Measurements from ENCODE around the gene SAFB.

DNA sequence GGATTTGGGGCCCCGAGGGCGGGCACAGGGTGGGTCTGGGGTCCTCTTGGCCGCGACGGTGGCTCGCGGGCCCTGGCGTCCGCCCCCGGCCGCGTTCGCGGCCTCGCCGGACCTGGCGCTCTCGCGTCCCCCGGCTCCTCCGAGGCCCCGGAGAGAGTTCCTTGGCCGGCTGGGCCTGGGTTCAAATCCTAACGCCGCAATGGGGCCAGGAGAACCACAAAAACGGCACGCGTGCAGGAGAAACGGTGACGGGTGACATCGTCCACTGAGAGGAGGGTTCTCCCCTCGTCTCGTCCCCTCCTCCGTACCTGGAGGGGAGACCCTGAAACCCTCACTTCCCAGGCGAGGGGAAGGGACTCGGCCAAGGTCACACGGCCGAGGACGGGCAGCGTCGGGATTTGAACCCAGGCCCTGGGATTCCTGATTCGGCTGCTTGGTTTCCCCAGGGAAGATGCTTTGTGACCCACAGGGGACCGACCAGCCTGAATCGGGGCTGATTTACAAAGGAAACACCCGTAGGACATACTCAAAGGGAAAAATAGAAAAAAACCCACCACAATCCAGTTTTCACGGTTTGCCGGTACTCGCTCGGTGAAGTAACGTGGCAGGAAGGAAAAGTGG is 624 bp downstream of the SAFB start:
- TF ChIP-seq, protein P1, sequence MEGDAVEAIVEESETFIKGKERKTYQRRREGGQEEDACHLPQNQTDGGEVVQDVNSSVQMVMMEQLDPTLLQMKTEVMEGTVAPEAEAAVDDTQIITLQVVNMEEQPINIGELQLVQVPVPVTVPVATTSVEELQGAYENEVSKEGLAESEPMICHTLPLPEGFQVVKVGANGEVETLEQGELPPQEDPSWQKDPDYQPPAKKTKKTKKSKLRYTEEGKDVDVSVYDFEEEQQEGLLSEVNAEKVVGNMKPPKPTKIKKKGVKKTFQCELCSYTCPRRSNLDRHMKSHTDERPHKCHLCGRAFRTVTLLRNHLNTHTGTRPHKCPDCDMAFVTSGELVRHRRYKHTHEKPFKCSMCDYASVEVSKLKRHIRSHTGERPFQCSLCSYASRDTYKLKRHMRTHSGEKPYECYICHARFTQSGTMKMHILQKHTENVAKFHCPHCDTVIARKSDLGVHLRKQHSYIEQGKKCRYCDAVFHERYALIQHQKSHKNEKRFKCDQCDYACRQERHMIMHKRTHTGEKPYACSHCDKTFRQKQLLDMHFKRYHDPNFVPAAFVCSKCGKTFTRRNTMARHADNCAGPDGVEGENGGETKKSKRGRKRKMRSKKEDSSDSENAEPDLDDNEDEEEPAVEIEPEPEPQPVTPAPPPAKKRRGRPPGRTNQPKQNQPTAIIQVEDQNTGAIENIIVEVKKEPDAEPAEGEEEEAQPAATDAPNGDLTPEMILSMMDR (IDR thresholded peaks at IDR 0.05): no peak
- no peak for TF ChIP-seq POLR2AphosphoS5 (IDR thresholded peaks at IDR 0.05; ENCODE audit: low read depth, low read length)

Data from Panc1 (cell line).